Sigmoid colon (tissue), 7 donors: ENCODE measurements around the gene ZBED5. TPM values are rescaled to one million over a fixed set of nuclear protein-coding genes. Genes with fewer than 3 reads are reported as not detected.

Experiments used
- DNase-seq: peaks from one replicate; pipeline ENCODE4 v3.0.0-alpha.2; 2019
- H3K27ac ChIP-seq, 4 donors: fragments of 200-600 bp; sonication (generic); one replicate each; pipeline ENCODE4 v1.5.1; 2016 to 2019; ENCODE audit warnings: mild to moderate bottlenecking in 1 of 4
- H3K27me3 ChIP-seq, 3 donors: fragments of 200-600 bp; sonication (generic); one replicate each; pipeline ENCODE4 v1.5.1; 2019; ENCODE audit warnings: mild to moderate bottlenecking in 1 of 3
- H3K36me3 ChIP-seq, 4 donors: fragments of 200-600 bp; sonication (generic); one replicate each; pipeline ENCODE4 v1.5.1; 2016 to 2019
- H3K4me1 ChIP-seq, 4 donors: fragments of 200-600 bp; sonication (generic); one replicate each; pipeline ENCODE4 v1.5.1; 2017 to 2019
- H3K4me3 ChIP-seq, 4 donors: fragments of 200-600 bp; sonication (generic); one replicate each; pipeline ENCODE4 v1.5.1; 2017 to 2019; ENCODE audit warnings: mild to moderate bottlenecking in 2 of 4, moderate library complexity in 1 of 4
- H3K9me3 ChIP-seq, 4 donors: fragments of 200-600 bp in 3 of 4; sonication (generic) in 3 of 4; one replicate each; pipeline versions ENCODE4 v1.5.1 to v1.6.1; 2013 to 2019
- EP300 ChIP-seq, 4 donors: sonication (generic); formaldehyde crosslinking; IDR thresholded peaks; one replicate each; pipeline ENCODE4 v1.6.1; 2017; ENCODE audit warnings: antibody characterized with exemption in 4 of 4
- POLR2A ChIP-seq, 2 donors: fragments of 450-650 bp; IDR thresholded peaks; one replicate each; pipeline ENCODE4 v1.6.1; 2016; ENCODE audit warnings: antibody characterized with exemption in 2 of 2, mild to moderate bottlenecking in 2 of 2, moderate library complexity in 2 of 2
- POLR2AphosphoS5 ChIP-seq, 4 donors: sonication (generic); formaldehyde crosslinking; IDR thresholded peaks; one replicate each; pipeline ENCODE4 v1.6.1; 2017; ENCODE audit warnings: antibody characterized with exemption in 4 of 4
- WGBS, 2 donors: extraction: QIAGEN DNeasy Blood & Tissue Kit; methylation state at CpG; one replicate each; pipeline ENCODE4 v1.1.7; 2013; 5-methylcytosine and 5-hydroxymethylcytosine counted together
- intact Hi-C: fragments of 100-400 bp; cut with DNase I; formaldehyde crosslinking; loops from one replicate; pipeline ENCODE4 v1.15.1; 2023
- polyA plus RNA-seq, 3 donors: library from polyadenylated mRNA; stranded (reverse); fragments of 200-250 nt; gene quantifications; one replicate each; pipeline ENCODE4 v1.2.3, GENCODE V29; 2013
- total RNA-seq, 4 donors: library from RNA; depleted of rRNA; stranded (reverse); fragments of >200 nt; gene quantifications; one replicate each; pipeline ENCODE4 v1.1.0, GENCODE V29; 2016
- TF ChIP-seq, protein P1 (sequence below), 4 experiments: fragments of 450-650 bp in 3 of 4; fragments of 200-600 bp in 1 of 4; IDR thresholded peaks; one replicate each; pipeline ENCODE4 v1.5.1; 2016 to 2019; ENCODE audit warnings: antibody characterized with exemption in 4 of 4, mild to moderate bottlenecking in 3 of 4, moderate library complexity in 2 of 4
- donor health status: healthy with polysubstance abuse.
- donor health status: Bipolar disorder and iron deficiency.
- donor health status: healthy.

ZBED5 gene
- total and polyA plus RNA-seq, 7 donors = 9.0 to 51.7 (median 34.9) TPM

DNA sequence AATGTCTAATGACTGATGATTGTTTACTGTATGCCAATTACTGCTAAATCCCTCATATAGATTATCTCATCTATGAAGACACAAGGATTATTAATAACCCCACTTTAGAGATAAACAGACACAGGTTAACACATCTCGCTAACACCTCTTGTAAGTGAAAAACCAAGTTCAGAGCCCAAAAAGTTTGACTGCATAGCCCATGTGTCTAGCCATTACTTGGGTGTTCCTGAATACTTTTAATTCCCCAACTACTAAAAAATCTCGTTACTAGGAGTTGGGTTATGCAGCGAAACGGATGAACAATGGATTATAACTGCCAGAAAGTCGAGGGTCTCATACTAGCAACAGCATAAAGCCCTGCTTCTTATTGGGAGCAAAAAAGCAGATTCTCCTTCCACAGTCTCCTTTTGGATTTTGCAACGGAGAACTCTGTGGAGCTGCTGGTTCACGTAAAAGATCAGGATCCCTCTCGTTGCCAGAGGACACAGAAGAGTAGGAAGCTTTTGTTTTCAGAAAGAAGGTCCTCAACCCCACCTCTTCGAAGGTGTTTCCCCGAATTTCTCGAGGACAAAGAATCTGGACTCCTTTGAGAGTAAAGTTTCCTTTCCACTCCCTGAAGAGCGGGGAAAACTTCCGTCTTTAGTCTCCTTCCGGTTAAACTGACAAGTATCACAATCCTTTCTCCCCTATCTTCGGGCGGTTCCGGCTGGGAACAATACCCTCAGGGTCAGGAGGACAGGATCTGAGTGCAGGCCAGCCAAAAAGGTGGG lies 979 bp downstream of the ZBED5 start:
- H3K27me3 ChIP-seq = no peaks in the 10 kb centered on the region
- intact Hi-C loops = loop anchor here (1.0 kb wide), 1 partner anchor 48 kb away; no protein-coding TSS in a partner anchor
- DNase-seq = no peak
- WGBS, 2 donors = 1 to 3% methylated on average over 17 of the region's 17 CpGs
- H3K9me3 ChIP-seq = no peaks in the 10 kb centered on the region
- H3K36me3 ChIP-seq = peaks cover 5 to 39% (median 19%) of the 10 kb centered on the region in 4 donors
- peak overlapping the region; percentile 66 to 83 (median 72) for H3K4me3 ChIP-seq
- peaks cover 0 to 49% (median 25%) of the 10 kb centered on the region in 4 donors for H3K4me1 ChIP-seq
- TF ChIP-seq EP300 (IDR thresholded peaks at IDR 0.05) (no peak), POLR2AphosphoS5 (IDR thresholded peaks at IDR 0.05) (peak in 2 of 4 donors; percentile 7 to 18)
- peak overlapping the region; percentile 96 to 99 (median 96) for H3K27ac ChIP-seq

DNA sequence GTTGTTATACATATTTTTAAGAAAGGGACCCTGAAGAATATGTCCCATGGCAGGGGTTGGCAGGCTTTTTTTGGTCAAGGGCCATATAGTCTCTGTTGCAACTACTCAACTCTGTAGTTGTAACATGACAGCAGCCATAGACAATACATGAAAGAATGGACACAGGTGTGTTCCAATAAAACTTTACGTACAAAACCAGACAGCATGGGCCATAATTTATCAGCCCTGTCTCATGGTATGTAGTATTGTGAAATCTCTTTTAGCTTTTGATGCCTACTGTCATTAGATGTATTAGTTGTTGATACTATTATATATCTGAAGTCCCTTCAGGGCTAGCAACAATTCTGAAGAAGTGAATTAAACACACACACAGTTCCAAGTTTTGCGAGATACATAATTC lies 2.6 kb downstream of the ZBED5 start:
- DNase-seq = no peak
- no peak overlapping the region for H3K4me3 ChIP-seq
- no peaks in the 10 kb centered on the region for H3K27me3 ChIP-seq
- H3K36me3 ChIP-seq = peaks cover 5 to 40% (median 19%) of the 10 kb centered on the region in 4 donors
- no peaks in the 10 kb centered on the region for H3K9me3 ChIP-seq
- 86 to 95% methylated on average over 2 of the region's 2 CpGs for WGBS, 2 donors
- TF ChIP-seq EP300 (IDR thresholded peaks at IDR 0.05) (no peak), POLR2AphosphoS5 (IDR thresholded peaks at IDR 0.05) (no peak), POLR2A (IDR thresholded peaks at IDR 0.05) (no peak)
- TF ChIP-seq, protein P1, sequence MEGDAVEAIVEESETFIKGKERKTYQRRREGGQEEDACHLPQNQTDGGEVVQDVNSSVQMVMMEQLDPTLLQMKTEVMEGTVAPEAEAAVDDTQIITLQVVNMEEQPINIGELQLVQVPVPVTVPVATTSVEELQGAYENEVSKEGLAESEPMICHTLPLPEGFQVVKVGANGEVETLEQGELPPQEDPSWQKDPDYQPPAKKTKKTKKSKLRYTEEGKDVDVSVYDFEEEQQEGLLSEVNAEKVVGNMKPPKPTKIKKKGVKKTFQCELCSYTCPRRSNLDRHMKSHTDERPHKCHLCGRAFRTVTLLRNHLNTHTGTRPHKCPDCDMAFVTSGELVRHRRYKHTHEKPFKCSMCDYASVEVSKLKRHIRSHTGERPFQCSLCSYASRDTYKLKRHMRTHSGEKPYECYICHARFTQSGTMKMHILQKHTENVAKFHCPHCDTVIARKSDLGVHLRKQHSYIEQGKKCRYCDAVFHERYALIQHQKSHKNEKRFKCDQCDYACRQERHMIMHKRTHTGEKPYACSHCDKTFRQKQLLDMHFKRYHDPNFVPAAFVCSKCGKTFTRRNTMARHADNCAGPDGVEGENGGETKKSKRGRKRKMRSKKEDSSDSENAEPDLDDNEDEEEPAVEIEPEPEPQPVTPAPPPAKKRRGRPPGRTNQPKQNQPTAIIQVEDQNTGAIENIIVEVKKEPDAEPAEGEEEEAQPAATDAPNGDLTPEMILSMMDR (IDR thresholded peaks at IDR 0.05) = no peak
- H3K27ac ChIP-seq = peak overlapping the region in 3 of 4 donors; percentile 96 to 99 (median 96)
- intact Hi-C loops = no loop called here
- peaks cover 0 to 42% (median 25%) of the 10 kb centered on the region in 4 donors for H3K4me1 ChIP-seq

DNA sequence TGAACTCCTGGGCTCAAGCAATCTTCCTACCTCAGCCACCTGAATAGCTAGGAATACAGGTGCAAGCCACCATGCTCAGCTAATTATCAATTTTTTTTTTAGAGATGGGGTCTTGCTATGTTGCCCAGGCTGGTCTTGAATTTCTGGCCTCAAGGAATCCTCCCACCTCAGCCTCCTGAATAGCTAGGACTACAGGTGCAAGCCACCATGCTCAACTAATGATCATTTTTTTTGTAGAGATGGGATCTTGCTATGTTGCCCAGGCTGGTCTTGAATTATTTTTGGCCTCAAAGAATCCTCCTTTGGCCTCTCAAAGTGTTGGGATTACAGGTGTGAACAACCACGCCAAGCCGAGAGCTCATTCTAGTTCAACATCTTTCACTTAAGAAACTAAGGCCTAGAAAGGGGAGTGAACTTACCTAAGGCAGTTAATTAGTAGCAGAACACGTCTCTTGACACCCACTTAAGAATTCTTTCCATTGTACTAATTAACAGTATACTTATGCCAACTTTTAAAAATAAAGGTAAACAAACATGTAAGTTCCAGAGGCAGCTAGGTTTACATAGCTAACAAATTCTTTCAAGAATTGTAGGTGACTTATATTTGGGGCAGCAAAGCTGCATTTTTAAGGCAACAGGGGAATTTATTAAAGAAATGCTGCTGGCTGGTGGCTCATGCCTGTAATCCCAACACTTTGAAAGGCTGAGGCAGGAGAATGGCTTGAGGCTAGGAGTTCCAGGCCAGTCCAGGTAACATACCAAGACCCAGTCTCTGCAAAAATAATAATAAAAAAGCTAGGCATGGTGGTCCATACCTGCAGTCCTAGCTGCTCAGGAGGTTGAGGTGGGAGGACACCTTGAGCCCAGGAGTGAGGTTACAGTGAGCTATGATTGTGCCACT lies 9.6 kb downstream of the ZBED5 start:
- TF ChIP-seq POLR2A (IDR thresholded peaks at IDR 0.05) = no peak
- TF ChIP-seq, protein P1 (IDR thresholded peaks at IDR 0.05) = no peak
- TF ChIP-seq POLR2AphosphoS5 (IDR thresholded peaks at IDR 0.05) = no peak
- TF ChIP-seq EP300 (IDR thresholded peaks at IDR 0.05) = no peak
- 85 to 91% methylated on average over 3 of the region's 3 CpGs for WGBS, 2 donors
- H3K27ac ChIP-seq = no peak overlapping the region

DNA sequence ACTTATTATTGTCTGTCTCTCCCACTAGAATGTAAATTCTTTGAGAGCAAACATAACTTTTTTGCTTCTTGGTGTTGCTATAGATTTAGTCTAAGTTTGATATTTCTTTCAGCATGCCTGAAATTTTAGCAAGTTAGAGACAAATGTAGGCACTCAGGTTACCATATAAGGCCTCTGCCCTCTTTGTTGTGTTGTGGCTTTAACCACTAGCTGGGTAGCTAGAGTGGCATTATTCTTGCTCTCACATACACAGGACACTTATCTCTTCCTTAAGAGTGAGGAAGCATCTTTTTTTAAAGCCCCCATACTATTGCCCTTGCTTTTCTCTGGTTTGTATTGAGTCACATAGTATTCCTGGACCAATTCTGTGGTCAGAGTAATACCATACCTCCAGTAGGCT lies 11.2 kb downstream of the ZBED5 start:
- H3K27me3 ChIP-seq = no peaks in the 10 kb centered on the region
- no peaks in the 10 kb centered on the region for H3K9me3 ChIP-seq
- H3K36me3 ChIP-seq = peaks cover 0 to 4% (median 0%) of the 10 kb centered on the region in 4 donors
- no peak overlapping the region for H3K4me3 ChIP-seq
- no peak overlapping the region for H3K27ac ChIP-seq
- peaks cover 0 to 15% (median 11%) of the 10 kb centered on the region in 4 donors for H3K4me1 ChIP-seq
- intact Hi-C loops = no loop called here
- no peak for DNase-seq
- TF ChIP-seq, protein P1 (IDR thresholded peaks at IDR 0.05) = no peak
- TF ChIP-seq POLR2AphosphoS5 (IDR thresholded peaks at IDR 0.05) (no peak), EP300 (IDR thresholded peaks at IDR 0.05) (no peak), POLR2A (IDR thresholded peaks at IDR 0.05) (no peak)

More for the DNA sequence above, 9.6 kb downstream of the ZBED5 start:
- H3K4me3 ChIP-seq = no peak overlapping the region
- H3K4me1 ChIP-seq = peaks cover 0 to 15% (median 11%) of the 10 kb centered on the region in 4 donors
- DNase-seq = no peak
- intact Hi-C loops = no loop called here
- H3K9me3 ChIP-seq = no peaks in the 10 kb centered on the region
- no peaks in the 10 kb centered on the region for H3K27me3 ChIP-seq
- H3K36me3 ChIP-seq = peaks cover 0 to 14% (median 3%) of the 10 kb centered on the region in 4 donors

DNA sequence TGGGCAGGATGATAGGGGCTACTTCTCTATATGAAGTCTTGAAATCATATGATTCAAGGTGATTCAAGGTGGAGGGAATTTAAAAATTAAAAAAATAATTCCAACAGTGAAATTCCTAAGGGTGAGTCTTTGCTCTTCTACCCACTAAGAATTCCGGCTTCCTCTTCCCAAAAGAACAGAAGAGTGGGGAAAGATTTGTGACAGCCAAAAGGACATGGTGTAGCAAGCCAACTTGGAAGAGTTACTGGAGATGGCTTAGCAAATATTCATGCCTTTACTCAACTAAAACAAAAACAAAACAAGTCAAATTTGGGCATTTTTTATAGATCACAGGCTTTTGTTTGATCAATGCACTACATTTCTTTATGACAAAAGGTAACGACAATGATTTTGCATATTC lies 12.3 kb downstream of the ZBED5 start:
- WGBS, 2 donors = 87 to 90% methylated on average over 2 of the region's 2 CpGs
- H3K4me3 ChIP-seq = no peak overlapping the region
- no peaks in the 10 kb centered on the region for H3K9me3 ChIP-seq
- TF ChIP-seq POLR2A (IDR thresholded peaks at IDR 0.05) (no peak), POLR2AphosphoS5 (IDR thresholded peaks at IDR 0.05) (no peak)
- no peak overlapping the region for H3K27ac ChIP-seq
- peaks cover 0 to 4% (median 0%) of the 10 kb centered on the region in 4 donors for H3K36me3 ChIP-seq
- no peaks in the 10 kb centered on the region for H3K27me3 ChIP-seq
- DNase-seq = no peak
- intact Hi-C loops = no loop called here
- peaks cover 0 to 15% (median 11%) of the 10 kb centered on the region in 4 donors for H3K4me1 ChIP-seq
